ENCODE results near the gene GRK4.
"Not testable (repeated sequence)": the region's sequence is repeated elsewhere in the genome, so short reads cannot be mapped to it uniquely, and the experiment has no call there.

GRK4 gene

GRCh38 chr4:3041192-3042142 lies 78.1 kb downstream of the GRK4 start:
- peak; percentile 18 for DNase-seq (ENCODE audit: low read depth)

DNA sequence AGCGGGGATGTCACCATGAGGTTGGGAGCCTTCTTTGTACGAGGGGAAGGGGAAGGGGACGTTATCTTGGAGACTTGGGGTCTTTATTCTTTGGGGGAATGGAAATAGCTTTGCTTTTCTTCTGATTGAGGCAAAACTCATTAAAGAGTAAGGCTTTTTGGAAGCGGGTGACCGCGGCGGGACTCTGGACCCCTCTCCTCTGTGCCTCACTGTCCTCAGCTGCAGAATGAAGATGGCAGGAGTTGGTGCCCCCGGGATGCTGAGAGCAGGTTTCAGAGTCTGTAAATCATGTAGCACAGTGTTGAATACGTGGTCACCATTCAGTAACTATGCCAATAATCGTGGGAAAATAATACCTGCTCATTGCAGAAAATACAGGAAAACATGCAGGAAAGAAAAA lies 78.9 kb downstream of the GRK4 start:
- no peak for DNase-seq (ENCODE audit: low read depth)

- DNase-seq (ENCODE audit: low read depth), result no peak
These were observed 80.1 kb downstream of the GRK4 start for GRCh38 chr4:3043282-3044020.

DNA sequence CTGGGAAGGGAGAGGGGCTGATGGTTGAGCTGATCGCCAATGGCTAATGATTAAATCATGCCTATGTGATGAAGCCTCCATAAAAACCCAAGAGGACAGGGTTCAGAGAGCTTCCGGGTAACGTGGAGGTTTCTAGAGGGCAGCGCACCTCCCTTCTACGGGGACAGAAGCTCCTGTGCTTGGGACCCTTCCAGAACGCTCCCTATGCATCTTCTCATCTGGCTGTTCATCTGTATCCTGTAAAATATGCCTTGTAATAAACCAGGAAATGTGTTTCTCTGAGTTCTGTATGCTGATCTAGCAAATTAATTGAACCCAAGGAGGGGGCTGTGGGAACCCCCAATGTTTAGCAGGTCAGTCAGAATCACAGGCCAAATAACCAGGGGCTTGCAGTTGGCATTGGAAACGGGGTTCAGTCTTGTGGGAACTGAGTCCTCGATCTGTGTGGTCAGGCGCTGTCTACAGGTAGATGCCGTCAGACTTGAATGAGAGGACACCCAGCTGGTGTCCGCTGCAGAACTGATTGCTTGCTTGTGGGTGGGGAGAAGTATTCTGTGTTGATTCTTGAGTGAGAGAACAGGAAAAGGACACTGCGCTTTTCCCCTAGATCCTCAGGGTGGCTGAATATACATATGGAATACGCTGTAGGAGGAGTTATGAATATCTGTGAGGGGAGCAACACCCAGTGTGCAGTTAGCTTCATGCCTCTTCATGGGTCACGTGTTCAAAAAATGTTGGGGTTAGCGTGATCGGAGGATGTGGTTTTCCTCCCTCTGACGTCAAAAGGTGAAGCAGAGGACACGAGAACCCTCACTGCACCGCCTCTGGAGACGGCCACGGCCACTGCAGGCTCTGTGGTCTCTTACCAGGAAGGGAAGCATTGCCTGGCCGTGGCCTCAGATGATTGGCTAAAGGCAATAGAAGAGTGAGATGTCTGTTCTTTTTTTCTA lies 81.8 kb downstream of the GRK4 start:
- DNase-seq (ENCODE audit: low read depth), result no peak

GRCh38 chr4:3046162-3046561 lies 82.8 kb downstream of the GRK4 start:
- no peak for DNase-seq (ENCODE audit: low read depth)

GRCh38 chr4:3046623-3047022 lies 83.3 kb downstream of the GRK4 start:
- no peak for DNase-seq (ENCODE audit: low read depth)

- no peak for DNase-seq (ENCODE audit: low read depth)
These were observed 84.3 kb downstream of the GRK4 start for GRCh38 chr4:3047464-3048286.

GRCh38 chr4:3051141-3051897 lies 87.9 kb downstream of the GRK4 start:
- not testable (repeated sequence) for DNase-seq (ENCODE audit: low read depth)

DNA sequence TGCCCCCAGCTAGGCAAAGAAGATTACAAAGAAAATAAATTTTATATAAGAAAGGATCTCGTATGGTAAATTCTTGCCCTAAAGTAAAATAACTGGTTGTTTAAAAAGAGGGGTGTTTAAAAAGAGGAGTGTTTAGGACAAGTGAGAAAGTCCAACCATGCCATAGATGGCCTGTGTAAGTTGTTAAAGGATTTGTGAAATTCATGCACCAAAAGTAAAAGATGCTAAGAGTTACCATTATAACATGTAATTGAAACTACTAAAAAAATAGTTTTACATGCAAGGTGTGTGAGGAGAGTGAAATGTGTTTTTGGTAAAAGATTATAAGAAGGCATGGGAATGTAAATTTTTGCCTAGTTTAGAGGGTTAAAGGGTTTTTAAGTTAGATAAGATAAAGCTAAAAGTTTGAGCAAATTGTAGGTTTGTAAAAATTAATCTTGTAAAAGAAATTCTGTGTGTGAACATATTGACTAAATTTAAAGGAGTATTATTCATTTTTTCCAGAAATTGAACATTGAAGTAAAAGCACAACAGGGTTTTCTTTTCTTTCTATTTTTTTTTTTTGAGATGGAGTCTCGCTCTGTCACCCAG lies 90.9 kb downstream of the GRK4 start:
- no peak for DNase-seq (ENCODE audit: low read depth)

GRCh38 chr4:3059943-3060342 lies 96.6 kb downstream of the GRK4 start:
- DNase-seq (ENCODE audit: low read depth), result no peak

DNA sequence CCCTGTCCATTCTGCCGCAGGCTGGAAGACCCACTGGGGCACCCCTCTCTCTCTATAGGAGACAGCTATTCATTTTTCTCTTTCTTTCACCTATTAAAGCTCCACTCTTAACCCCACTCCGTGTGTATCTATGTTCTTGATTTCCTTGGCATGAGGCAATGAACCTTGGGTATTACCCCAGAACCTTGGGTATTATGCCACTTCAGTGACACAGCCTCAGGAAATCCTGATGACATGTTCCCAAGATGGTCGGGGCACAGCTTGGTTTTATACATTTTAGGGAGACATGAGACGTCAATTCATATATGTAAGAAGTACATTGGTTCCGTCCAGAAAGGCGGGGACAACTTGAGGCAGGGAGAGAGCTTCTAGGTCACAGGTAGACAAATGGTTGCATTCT lies 97.6 kb downstream of the GRK4 start:
- no peak for DNase-seq (ENCODE audit: low read depth)

- no peak for DNase-seq (ENCODE audit: low read depth)
These were observed 99.1 kb downstream of the GRK4 start for GRCh38 chr4:3062471-3062870.

DNA sequence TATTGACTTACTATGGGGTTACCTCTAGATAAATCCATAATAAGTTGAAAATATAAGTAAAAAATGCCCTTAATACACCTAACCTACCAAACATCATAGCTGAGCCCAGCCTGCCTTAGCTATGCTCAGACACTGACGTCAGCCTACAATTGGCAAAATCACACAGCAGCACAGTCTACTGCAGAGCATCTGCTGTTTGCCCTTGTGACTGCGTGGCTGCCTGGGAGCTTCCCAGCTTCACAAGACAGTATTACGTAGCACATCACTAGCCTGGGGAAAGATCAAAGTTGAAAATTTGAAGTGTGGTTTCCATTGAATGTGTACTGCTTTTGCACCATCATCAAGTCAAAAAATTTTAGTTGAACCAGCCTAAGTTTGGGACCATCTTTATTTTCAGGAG lies 102.2 kb downstream of the GRK4 start:
- no peak for DNase-seq (ENCODE audit: low read depth)

DNA sequence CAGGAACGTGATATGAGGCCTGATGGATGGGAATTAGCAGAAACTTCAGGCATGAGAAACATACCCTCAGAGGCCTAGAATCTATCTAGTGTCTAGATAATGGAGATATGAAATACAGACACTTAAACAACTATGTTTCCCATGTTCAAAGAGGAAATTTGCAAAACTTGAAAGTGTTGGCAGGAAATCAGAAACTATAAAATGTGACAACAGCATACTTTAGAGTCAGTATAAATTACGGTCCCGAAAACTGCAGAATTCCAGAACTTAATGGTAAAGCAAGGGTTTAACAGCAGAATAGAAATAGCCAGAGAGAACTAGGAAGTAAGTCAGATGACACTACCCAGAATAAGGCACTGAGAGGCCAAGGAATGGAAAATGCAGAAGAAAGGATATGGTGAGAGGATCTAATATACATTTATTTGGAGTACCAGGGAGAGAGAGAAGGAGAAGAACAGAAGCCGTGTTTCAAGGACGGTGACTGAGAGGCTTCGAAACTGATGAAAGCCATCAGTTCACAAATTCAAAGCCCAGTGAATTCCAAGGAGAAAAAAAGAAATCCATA lies 103.5 kb downstream of the GRK4 start:
- no peak for DNase-seq (ENCODE audit: low read depth)

DNA sequence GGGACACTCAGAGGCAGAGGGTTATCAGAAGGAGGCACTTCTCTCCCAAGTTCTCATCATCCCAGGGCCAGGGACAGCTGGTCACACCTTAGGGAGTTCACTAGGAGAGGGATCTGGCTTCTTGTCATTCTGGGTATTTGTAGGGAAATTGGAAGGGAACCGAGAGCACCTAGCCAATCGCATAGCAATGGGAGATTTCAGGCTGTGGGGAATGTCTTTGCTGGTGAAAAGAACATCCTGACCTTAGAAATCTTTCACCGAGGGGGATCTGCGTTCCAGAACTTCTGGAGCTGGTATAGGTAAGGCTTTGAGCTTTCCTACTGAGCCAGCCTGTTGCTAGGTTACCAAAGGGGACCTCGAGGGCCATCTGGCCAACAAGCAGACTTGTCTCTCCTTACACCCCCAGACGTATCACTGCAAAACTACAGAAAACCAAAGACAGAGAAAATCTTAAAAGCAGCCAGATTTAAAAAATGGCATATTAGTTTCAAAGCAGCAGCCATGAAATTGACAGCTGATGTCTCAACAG lies 104.2 kb downstream of the GRK4 start:
- no peak for DNase-seq (ENCODE audit: low read depth)

- no peak for DNase-seq (ENCODE audit: low read depth)
These were observed 106.4 kb downstream of the GRK4 start for GRCh38 chr4:3069661-3070199.

- no peak for DNase-seq (ENCODE audit: low read depth)
These were observed 107.5 kb downstream of the GRK4 start for GRCh38 chr4:3070709-3071500.

GRCh38 chr4:3071811-3072210 lies 108.4 kb downstream of the GRK4 start:
- no peak for DNase-seq (ENCODE audit: low read depth)
